ENCODE data around the gene PCDHGA10.
"Not testable (repeated sequence)": the region's sequence is repeated elsewhere in the genome, so short reads cannot be mapped to it uniquely, and the experiment has no call there.

Gene PCDHGA10

DNA sequence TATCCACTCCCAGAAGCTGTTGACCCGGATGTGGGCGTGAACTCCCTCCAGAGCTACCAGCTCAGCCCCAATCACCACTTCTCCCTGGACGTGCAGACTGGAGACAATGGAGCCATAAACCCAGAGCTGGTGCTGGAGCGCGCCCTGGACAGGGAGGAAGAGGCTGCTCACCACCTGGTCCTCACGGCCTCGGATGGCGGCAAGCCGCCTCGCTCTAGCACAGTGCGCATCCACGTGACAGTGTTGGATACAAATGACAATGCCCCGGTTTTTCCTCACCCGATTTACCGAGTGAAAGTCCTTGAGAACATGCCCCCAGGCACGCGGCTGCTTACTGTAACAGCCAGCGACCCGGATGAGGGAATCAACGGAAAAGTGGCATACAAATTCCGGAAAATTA, 19.5 kb upstream of the PCDHGA10 start:
- no peak for DNase-seq

DNA sequence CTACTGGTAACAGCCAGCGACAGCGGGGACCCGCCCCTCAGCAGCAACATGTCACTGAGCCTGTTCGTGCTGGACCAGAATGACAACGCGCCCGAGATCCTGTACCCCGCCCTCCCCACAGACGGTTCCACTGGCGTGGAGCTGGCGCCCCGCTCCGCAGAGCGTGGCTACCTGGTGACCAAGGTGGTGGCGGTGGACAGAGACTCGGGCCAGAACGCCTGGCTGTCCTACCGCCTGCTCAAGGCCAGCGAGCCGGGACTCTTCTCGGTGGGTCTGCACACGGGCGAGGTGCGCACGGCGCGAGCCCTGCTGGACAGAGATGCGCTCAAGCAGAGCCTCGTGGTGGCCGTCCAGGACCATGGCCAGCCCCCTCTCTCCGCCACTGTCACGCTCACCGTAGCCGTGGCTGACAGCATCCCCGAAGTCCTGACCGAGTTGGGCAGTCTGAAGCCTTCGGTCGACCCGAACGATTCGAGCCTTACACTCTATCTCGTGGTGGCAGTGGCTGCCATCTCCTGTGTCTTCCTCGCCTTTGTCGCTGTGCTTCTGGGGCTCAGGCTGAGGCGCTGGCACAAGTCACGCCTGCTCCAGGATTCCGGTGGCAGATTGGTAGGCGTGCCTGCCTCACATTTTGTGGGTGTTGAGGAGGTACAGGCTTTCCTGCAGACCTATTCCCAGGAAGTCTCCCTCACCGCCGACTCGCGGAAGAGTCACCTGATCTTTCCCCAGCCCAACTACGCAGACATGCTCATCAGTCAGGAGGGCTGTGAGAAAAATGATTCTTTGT, 18.2 kb upstream of the PCDHGA10 start:
- DNase-seq, result not testable (repeated sequence)

DNA sequence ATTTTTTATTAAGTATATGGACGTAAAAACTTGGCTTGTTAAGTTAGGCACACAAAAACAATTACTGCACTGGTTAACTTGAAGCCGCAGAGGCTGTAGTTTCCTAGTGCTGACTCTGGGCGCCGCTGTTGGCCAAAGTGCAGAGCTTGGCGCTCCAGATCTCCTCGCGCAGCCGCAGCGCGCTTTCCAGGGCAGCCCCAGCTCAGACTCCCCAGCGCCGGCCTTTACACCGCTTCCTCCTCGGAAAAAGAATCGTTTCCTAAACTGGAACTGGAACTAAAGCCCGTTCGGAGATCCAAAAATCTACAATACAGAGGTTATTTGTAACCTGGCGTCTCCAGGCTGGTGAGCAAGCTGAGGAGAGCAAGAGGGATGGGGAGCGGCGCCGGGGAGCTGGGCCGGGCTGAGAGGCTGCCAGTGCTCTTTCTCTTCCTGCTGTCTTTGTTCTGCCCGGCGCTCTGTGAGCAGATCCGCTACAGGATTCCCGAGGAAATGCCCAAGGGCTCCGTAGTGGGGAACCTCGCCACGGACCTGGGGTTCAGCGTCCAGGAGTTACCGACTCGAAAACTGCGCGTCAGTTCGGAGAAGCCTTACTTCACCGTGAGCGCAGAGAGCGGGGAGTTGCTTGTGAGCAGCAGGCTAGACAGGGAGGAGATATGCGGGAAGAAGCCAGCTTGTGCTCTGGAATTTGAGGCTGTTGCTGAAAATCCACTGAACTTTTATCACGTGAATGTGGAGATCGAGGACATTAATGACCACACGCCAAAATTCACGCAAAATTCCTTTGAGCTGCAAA, 14.8 kb upstream of the PCDHGA10 start, which contains the start of gene PCDHGB5:
Gene PCDHGB5, plus strand, starts transcription at position 192 of the 796 bp plus-strand sequence. Its CDS starts 181 bp downstream, at position 373.
- not testable (repeated sequence) for DNase-seq

DNA sequence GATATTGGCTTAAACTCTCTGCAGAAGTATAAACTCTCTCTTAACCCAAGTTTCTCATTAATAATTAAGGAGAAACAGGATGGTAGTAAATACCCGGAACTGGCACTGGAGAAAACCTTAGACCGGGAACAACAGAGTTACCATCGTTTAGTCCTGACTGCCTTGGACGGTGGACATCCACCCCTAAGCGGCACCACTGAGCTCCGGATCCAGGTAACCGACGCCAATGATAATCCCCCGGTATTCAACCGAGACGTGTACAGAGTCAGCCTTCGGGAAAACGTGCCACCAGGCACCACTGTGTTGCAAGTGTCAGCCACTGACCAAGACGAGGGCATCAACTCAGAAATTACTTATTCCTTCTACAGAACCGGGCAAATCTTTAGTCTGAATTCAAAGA, 14.2 kb upstream of the PCDHGA10 start:
- no peak for DNase-seq

GRCh38 chr5:141399555-141400258, 13.1 kb upstream of the PCDHGA10 start:
- DNase-seq, result no peak

GRCh38 chr5:141402553-141403243, 10.1 kb upstream of the PCDHGA10 start, which contains the start of gene PCDHGA9:
Gene PCDHGA9 (plus strand): TSS chr5:141402778. CDS start chr5:141402953, 175 bp downstream.
- DNase-seq, result no peak

DNA sequence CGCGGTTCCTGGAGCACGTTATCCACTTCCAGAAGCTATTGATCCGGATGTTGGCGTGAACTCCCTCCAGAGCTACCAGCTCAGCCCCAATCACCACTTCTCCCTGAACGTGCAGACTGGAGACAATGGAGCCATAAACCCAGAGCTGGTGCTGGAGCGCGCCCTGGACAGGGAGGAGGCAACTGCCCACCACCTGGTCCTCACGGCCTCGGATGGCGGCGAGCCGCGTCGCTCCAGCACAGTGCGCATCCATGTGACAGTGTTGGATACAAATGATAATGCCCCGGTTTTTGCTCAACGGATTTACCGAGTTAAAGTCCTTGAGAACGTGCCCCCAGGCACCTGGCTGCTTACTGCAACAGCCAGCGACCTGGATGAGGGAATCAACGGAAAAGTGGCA, 9.4 kb upstream of the PCDHGA10 start:
- no peak for DNase-seq

DNA sequence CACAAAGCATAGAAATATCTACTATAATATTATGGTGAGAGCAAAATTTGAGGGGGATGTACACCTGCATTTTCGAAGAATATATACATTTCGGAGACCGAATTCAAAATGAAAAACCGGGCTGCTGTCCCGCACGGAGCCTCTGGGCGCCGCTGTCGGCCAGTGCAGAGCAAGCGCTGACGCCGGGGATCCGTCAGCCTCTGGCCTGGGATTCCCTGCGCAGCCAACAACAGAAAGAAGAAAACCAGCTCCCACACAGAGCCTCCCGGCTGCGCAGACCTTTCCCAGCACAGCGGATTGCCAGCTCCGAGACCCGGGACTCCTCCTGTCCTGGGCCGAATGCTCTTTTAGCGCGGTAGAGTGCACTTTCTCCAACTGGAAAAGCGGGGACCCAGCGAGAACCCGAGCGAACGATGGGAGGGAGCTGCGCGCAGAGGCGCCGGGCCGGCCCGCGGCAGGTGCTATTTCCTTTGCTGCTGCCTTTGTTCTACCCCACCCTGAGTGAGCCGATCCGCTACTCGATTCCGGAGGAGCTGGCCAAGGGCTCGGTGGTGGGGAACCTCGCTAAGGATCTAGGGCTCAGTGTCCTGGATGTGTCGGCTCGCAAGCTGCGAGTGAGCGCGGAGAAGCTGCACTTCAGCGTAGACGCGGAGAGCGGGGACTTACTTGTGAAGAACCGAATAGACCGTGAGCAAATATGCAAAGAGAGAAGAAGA, 4.8 kb upstream of the PCDHGA10 start, which contains the start of gene PCDHGB6:
Gene PCDHGB6, plus strand, starts transcription at position 232 of the 716 bp plus-strand sequence. Its CDS starts 182 bp downstream, at position 414.
- not testable (repeated sequence) for DNase-seq

DNA sequence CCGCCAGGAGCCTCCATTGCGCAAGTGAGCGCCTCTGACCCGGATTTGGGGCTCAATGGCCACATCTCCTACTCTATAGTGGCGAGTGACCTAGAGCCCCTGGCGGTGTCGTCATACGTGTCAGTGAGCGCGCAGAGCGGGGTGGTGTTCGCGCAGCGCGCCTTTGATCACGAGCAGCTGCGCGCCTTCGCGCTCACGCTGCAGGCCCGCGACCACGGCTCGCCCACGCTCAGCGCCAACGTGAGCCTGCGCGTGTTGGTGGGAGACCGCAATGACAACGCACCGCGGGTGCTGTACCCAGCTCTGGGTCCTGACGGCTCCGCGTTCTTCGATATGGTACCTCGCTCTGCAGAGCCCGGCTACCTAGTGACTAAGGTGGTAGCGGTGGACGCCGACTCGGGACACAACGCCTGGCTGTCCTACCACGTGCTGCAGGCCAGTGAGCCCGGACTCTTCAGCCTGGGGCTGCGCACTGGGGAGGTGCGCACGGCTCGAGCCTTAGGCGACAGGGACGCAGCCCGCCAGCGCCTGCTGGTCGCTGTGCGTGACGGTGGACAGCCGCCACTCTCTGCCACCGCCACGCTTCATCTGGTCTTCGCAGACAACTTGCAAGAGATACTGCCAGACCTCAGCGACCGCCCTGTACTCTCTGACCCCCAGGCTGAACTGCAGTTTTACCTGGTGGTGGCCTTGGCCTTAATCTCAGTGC, 3.0 kb upstream of the PCDHGA10 start:
- DNase-seq, result no peak

DNA sequence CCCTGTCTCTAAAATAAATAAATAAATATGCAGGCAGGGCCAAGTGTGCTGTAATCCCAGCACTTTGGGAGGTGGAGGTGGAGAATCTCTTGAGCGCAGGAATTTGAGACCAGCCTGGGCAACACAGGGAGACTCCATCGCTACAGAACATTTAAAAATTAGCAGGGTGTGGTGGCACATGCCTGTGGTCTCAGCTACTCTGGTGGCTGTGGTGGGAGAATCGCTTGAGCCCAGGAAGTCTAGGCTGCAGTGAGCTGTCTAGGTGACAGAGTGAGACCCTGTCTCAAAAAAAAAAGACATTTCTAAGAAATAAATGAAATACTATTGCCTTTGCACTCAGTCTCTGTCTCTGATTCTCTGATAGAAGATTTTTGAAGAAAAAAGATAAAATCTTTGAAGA, 1.2 kb upstream of the PCDHGA10 start:
- no peak for DNase-seq

GRCh38 chr5:141413540-141414069, 818 bp downstream of the PCDHGA10 start:
- DNase-seq, result no peak

GRCh38 chr5:141414548-141415274, 1.9 kb downstream of the PCDHGA10 start:
- DNase-seq, result not testable (repeated sequence)

- not testable (repeated sequence) for DNase-seq
Observed at GRCh38 chr5:141415275-141415618, 2.5 kb downstream of the PCDHGA10 start.

DNA sequence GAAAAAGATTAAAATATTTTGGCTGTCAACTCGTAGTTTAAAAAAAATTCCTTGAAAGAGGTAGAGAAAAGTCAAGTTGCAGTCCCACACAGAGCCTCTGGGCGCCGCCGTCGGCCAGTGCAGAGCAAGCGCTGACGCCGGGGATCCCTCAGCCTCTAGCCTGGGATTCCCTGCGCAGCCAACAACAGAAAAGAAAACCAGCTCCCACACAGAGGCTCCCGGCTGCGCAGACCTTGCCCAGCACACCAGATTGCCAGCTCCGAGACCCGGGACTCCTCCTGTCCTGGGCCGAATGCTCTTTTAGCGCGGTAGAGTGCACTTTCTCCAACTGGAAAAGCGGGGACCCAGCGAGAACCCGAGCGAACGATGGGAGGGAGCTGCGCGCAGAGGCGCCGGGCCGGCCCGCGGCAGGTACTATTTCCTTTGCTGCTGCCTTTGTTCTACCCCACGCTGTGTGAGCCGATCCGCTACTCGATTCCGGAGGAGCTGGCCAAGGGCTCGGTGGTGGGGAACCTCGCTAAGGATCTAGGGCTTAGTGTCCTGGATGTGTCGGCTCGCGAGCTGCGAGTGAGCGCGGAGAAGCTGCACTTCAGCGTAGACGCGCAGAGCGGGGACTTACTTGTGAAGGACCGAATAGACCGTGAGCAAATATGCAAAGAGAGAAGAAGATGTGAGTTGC, 4.8 kb downstream of the PCDHGA10 start, which contains the start of gene PCDHGB7:
Gene PCDHGB7, plus strand, starts transcription at position 184 of the 679 bp plus-strand sequence. Its CDS starts 183 bp downstream, at position 367.
- DNase-seq, result peak; percentile 49

- DNase-seq, result no peak
Observed at GRCh38 chr5:141419074-141419880, 6.5 kb downstream of the PCDHGA10 start.

DNA sequence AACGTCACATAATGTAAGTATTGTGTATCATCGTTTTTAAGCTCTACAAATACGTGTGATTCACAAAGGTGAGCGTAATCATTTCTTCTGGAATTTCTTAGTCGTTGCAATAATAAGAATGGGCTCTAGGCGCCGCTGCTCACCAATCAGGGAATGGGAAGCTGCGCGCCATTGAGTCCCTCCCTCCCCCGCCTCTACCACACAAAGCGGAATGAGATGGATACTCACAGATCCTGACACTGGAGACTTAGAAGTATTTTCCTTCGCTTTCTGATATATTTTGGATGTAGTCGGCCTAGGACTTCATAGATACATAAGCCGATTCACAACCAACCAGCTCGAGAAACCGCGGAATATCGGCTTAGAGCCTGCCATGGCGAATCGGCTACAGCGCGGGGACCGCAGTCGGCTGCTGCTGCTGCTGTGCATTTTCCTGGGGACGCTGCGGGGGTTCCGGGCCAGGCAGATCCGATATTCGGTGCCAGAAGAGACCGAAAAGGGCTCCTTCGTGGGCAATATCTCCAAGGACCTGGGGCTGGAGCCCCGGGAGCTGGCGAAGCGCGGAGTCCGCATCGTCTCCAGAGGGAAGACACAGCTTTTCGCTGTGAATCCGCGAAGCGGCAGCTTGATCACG, 8.2 kb downstream of the PCDHGA10 start, which contains the start of gene PCDHGA11:
Gene PCDHGA11, plus strand, starts transcription at position 197 of the 634 bp plus-strand sequence. Its CDS starts 177 bp downstream, at position 374.
- peak; percentile 57 for DNase-seq

DNA sequence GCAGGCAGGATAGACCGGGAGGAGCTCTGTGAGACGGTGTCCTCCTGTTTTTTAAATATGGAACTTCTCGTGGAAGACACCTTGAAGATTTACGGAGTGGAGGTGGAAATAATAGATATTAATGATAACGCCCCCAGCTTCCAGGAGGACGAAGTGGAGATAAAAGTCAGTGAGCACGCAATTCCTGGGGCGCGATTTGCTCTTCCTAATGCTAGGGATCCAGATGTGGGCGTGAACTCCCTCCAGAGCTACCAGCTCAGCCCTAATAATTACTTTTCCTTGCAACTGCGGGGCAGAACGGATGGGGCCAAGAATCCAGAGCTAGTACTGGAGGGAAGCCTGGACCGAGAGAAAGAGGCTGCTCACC, 8.7 kb downstream of the PCDHGA10 start:
- DNase-seq, result no peak

All from MV-4-11 (cell line).